ENCODE results near the gene WDR18. TPM values are rescaled to one million over a fixed set of nuclear protein-coding genes. Genes with fewer than 3 reads are reported as not detected.
A peak's percentile ranks its signal among the peaks of the same experiment; 100 is the strongest.
"Not testable (repeated sequence)": the region's sequence is repeated elsewhere in the genome, so short reads cannot be mapped to it uniquely, and the experiment has no call there.

Gene WDR18
- polyA plus RNA-seq, 1 of the 3 experiments (the other 2 are of a cell fraction) = 47.9 TPM

- WGBS (ENCODE audit: low lambda C conversion rate) = 23% methylated on average over 15 of the region's 27 CpGs
- POLR2A ChIA-PET = no interaction called here
Measured at GRCh38 chr19:956766-957440, 27.2 kb upstream of the WDR18 start.

GRCh38 chr19:957578-957977 lies 26.6 kb upstream of the WDR18 start:
- H3K4me3 ChIP-seq (ENCODE audit: low read depth in 2 of 2, low read length in 1 of 2); H3K9ac ChIP-seq; H3K36me3 ChIP-seq (replicated peaks in 1 of 2; ENCODE audit: control insufficient read depth in 1 of 2, insufficient read depth in 2 of 2, low read length in 1 of 2); H3K79me2 ChIP-seq (ENCODE audit: insufficient read depth); H3K27me3 ChIP-seq (ENCODE audit: insufficient read depth); DNase-seq; H3K9me2 ChIP-seq; H3K4me2 ChIP-seq; H3F3A ChIP-seq (replicated peaks; ENCODE audit: insufficient read depth); H2AFZ ChIP-seq (ENCODE audit: low read depth); H3K9me3 ChIP-seq: not testable (repeated sequence)
- peak overlapping the region in 1 of 2 experiments; percentile 51; a peak in 1 of 4 replicates for H3K27ac ChIP-seq (ENCODE audit: low read depth in 2 of 2, low read length in 1 of 2)
- WGBS (ENCODE audit: low lambda C conversion rate) = 99% methylated on average over 9 of the region's 9 CpGs
- peaks cover 24% of the 10 kb centered on the region; the same call in 1 of the 2 replicates for H4K20me1 ChIP-seq (ENCODE audit: insufficient read depth)
- POLR2A ChIA-PET = interaction anchor here (0.7 to 0.9 kb wide), 2 partner anchors 19 to 34 kb away, joined by 3 read pairs; no protein-coding TSS in a partner anchor
- CTCF ChIA-PET = interaction anchor here (0.7 to 1.1 kb wide), 2 partner anchors 93 to 1338 kb away, joined by 3 to 4 read pairs; no protein-coding TSS in a partner anchor
- peaks cover 5 to 21% of the 10 kb centered on the region in 2 experiments; a peak in 2 of 4 replicates for H3K4me1 ChIP-seq (ENCODE audit: control insufficient read depth in 1 of 2, insufficient read depth in 2 of 2, low read depth in 1 of 2, low read length in 1 of 2)

More at GRCh38 chr19:956766-957440, 27.2 kb upstream of the WDR18 start:
- Histone ChIP-seq H3K27ac (ENCODE audit: low read depth in 2 of 2, low read length in 1 of 2) (peak overlapping the region in 1 of 2 experiments; percentile 67; a peak in 1 of 4 replicates), H2AFZ (ENCODE audit: low read depth) (no peak overlapping the region), H3K9ac (no peak overlapping the region), H3K36me3 (replicated peaks in 1 of 2; ENCODE audit: control insufficient read depth in 1 of 2, insufficient read depth in 2 of 2, low read length in 1 of 2) (peaks cover 0 to 2% of the 10 kb centered on the region in 2 experiments), H3K9me3 (no peaks in the 10 kb centered on the region), H3F3A (replicated peaks; ENCODE audit: insufficient read depth) (no peaks in the 10 kb centered on the region), H3K4me2 (peak overlapping the region; percentile 37; the same call in 1 of the 2 replicates), H3K4me1 (ENCODE audit: control insufficient read depth in 1 of 2, insufficient read depth in 2 of 2, low read depth in 1 of 2, low read length in 1 of 2) (peaks cover 5 to 21% of the 10 kb centered on the region in 2 experiments; a peak in 2 of 4 replicates), H3K79me2 (ENCODE audit: insufficient read depth) (no peaks in the 10 kb centered on the region), H3K27me3 (ENCODE audit: insufficient read depth) (no peaks in the 10 kb centered on the region), H4K20me1 (ENCODE audit: insufficient read depth) (peaks cover 24% of the 10 kb centered on the region; the same call in 1 of the 2 replicates), H3K4me3 (ENCODE audit: low read depth in 2 of 2, low read length in 1 of 2) (no peak overlapping the region), H3K9me2 (no peaks in the 10 kb centered on the region)
- peak; percentile 82 for DNase-seq
- 0 out of 2 replicates have a peak, but pooled peaks have one; percentile 31 for TF ChIP-seq RCOR1 (IDR thresholded peaks at IDR 0.05; ENCODE audit: low read length)
- TF ChIP-seq MAX (IDR thresholded peaks at IDR 0.05; ENCODE audit: low read depth) = no peak
- CTCF ChIA-PET = interaction anchor here (0.9 to 2.0 kb wide), 5 partner anchors 12 to 92 kb away, joined by 3 to 12 read pairs (median 3); partner anchors contain the start of gene WDR18

GRCh38 chr19:958967-959855 lies 24.9 kb upstream of the WDR18 start:
- POLR2A ChIA-PET = no interaction called here
- CTCF ChIA-PET = interaction anchor here (1.2 to 1.6 kb wide), 2 partner anchors 15 to 37 kb away, joined by 3 read pairs; no protein-coding TSS in a partner anchor
- TF ChIP-seq RFX5 (IDR thresholded peaks at IDR 0.05; ENCODE audit: low read length) = no peak
- TF ChIP-seq ELF1 (IDR thresholded peaks at IDR 0.05) = no peak
- no peak for TF ChIP-seq REST (IDR thresholded peaks at IDR 0.05; ENCODE audit: low read depth, low read length)
- TF ChIP-seq MXI1 (IDR thresholded peaks at IDR 0.05; ENCODE audit: low read depth, low read length) = no peak
- TF ChIP-seq FOSL2 (IDR thresholded peaks at IDR 0.05; ENCODE audit: borderline replicate concordance, low read depth) = no peak
- no peak for TF ChIP-seq NFIC (IDR thresholded peaks at IDR 0.05; ENCODE audit: borderline replicate concordance)
- no peak for TF ChIP-seq ZBTB33 (IDR thresholded peaks at IDR 0.05; ENCODE audit: borderline replicate concordance, low read depth)
- no peak for TF ChIP-seq USF2 (IDR thresholded peaks at IDR 0.05; ENCODE audit: borderline replicate concordance, low read depth, low read length)

More at GRCh38 chr19:958967-959855, 24.9 kb upstream of the WDR18 start:
- Histone ChIP-seq H3K27me3 (ENCODE audit: insufficient read depth) (no peaks in the 10 kb centered on the region), H4K20me1 (ENCODE audit: insufficient read depth) (peaks cover 11% of the 10 kb centered on the region; the same call in 1 of the 2 replicates), H3K79me2 (ENCODE audit: insufficient read depth) (no peaks in the 10 kb centered on the region), H3F3A (replicated peaks; ENCODE audit: insufficient read depth) (no peaks in the 10 kb centered on the region), H3K9me2 (no peaks in the 10 kb centered on the region), H3K4me2 (no peak overlapping the region), H3K27ac (ENCODE audit: low read depth in 2 of 2, low read length in 1 of 2) (no peak overlapping the region; a peak in 1 of 4 replicates), H3K4me1 (ENCODE audit: control insufficient read depth in 1 of 2, insufficient read depth in 2 of 2, low read depth in 1 of 2, low read length in 1 of 2) (peaks cover 5 to 17% of the 10 kb centered on the region in 2 experiments; a peak in 2 of 4 replicates), H3K9me3 (no peaks in the 10 kb centered on the region), H3K9ac (no peak overlapping the region), H3K36me3 (replicated peaks in 1 of 2; ENCODE audit: control insufficient read depth in 1 of 2, insufficient read depth in 2 of 2, low read length in 1 of 2) (peaks cover 0 to 2% of the 10 kb centered on the region in 2 experiments), H2AFZ (ENCODE audit: low read depth) (no peak overlapping the region), H3K4me3 (ENCODE audit: low read depth in 2 of 2, low read length in 1 of 2) (no peak overlapping the region)
- 83% methylated on average over 31 of the region's 36 CpGs for WGBS (ENCODE audit: low lambda C conversion rate)
- no peak for DNase-seq

Measured in SK-N-SH (cell line).